ENCODE results near the gene CFAP299. TPM values are rescaled to one million over a fixed set of nuclear protein-coding genes. Genes with fewer than 3 reads are reported as not detected.

The CFAP299 gene
- total RNA-seq, 2 experiments from 2014 or later: 0.63 to 3.7 TPM

DNA sequence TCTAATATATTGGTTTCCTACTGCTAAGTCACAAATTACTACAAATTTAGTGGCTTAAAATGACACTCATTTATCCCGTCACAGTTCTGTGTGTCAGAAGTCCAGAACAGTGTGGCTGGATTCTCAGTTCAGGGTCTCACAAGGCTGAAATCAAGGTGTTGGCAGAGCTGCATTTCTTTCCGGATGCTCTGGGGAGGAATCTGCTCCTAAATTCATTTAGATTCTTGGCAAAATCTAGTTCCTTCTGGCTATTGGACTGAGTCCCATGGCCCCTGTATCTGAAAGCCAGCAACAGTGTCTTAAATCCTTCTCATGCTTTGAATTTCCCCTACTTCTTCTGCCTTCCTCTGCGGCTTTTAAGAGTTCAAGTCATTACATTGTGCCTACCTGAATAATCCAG is 591.9 kb downstream of the CFAP299 start:
- H3K27ac ChIP-seq (ENCODE audit: low read depth, low read length, poor library complexity, severe bottlenecking): no peak overlapping the region
- BruUV-seq (replicated peaks): no TSS peak
- CTCF ChIA-PET (ENCODE audit: unreplicated experiment): no interaction called here

DNA sequence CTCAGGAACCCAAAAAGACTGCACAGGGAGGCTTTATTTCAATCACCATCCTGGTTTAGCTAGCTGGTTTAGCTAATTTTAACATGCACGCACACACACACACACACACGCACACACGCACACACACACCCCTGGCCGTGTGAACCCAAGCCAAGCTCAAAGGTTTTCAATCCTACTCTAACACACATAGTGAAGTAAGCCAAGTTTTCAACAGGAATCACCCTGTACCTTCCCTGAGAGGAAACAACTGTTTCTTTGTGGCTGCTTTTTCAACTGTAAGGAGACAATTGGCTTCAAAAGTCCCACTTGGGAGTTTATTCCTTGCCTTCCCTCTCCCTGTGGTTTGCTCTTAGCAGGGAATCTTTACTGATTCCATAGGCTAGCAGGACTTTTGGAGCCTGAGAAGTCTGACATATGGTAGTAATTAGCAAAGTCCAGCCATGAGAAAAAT is 596.1 kb downstream of the CFAP299 start:
- H3K4me3 ChIP-seq (ENCODE audit: low read depth, low read length, poor library complexity, severe bottlenecking): no peak overlapping the region
- TF ChIP-seq, protein P1, sequence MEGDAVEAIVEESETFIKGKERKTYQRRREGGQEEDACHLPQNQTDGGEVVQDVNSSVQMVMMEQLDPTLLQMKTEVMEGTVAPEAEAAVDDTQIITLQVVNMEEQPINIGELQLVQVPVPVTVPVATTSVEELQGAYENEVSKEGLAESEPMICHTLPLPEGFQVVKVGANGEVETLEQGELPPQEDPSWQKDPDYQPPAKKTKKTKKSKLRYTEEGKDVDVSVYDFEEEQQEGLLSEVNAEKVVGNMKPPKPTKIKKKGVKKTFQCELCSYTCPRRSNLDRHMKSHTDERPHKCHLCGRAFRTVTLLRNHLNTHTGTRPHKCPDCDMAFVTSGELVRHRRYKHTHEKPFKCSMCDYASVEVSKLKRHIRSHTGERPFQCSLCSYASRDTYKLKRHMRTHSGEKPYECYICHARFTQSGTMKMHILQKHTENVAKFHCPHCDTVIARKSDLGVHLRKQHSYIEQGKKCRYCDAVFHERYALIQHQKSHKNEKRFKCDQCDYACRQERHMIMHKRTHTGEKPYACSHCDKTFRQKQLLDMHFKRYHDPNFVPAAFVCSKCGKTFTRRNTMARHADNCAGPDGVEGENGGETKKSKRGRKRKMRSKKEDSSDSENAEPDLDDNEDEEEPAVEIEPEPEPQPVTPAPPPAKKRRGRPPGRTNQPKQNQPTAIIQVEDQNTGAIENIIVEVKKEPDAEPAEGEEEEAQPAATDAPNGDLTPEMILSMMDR (conservative IDR thresholded peaks at IDR 0.05; ENCODE audit: low read length): no peak
- TF ChIP-seq EZH2phosphoT487 (IDR thresholded peaks at IDR 0.05; ENCODE audit: borderline replicate concordance, low read depth, low read length): no peak
- DNase-seq (ENCODE audit: low spot score): no peak
- peaks cover 7% of the 10 kb centered on the region for H3K4me1 ChIP-seq (ENCODE audit: insufficient read depth, low read length, poor library complexity, severe bottlenecking)
- H3K79me2 ChIP-seq (ENCODE audit: insufficient read depth, low read depth, low read length): no peaks in the 10 kb centered on the region
- no peak overlapping the region for H3K27ac ChIP-seq (ENCODE audit: low read depth, low read length, poor library complexity, severe bottlenecking)
- no peaks in the 10 kb centered on the region for H4K20me1 ChIP-seq (ENCODE audit: insufficient read depth, low read length)
- no peaks in the 10 kb centered on the region for H3K9me2 ChIP-seq (ENCODE audit: insufficient read depth, low read length)
- ChIA-PET POLR2A (interaction anchor here (0.8 to 1.2 kb wide), 2 partner anchors 97 to 321 kb away, joined by 3 read pairs; no protein-coding TSS in a partner anchor), CTCF (ENCODE audit: unreplicated experiment) (no interaction called here)
- H3K9me3 ChIP-seq (ENCODE audit: low read length): peaks cover 20% of the 10 kb centered on the region
- no peak overlapping the region for H3K4me2 ChIP-seq (ENCODE audit: low read length)
- H3K36me3 ChIP-seq (ENCODE audit: insufficient read depth, low read length): peaks cover 16% of the 10 kb centered on the region
- no peak overlapping the region for H2AFZ ChIP-seq (ENCODE audit: low read length)
- intact Hi-C loops (cut with micrococcal nuclease; ENCODE audit: unreplicated experiment): no loop called here
- BruUV-seq (replicated peaks): no TSS peak

More for the DNA sequence above, 591.9 kb downstream of the CFAP299 start:
- no peak for DNase-seq (ENCODE audit: low spot score)
- Histone ChIP-seq H3K9me3 (ENCODE audit: low read length) (peaks cover 22% of the 10 kb centered on the region), H3K36me3 (ENCODE audit: insufficient read depth, low read length) (peaks cover 26% of the 10 kb centered on the region), H3K9me2 (ENCODE audit: insufficient read depth, low read length) (no peaks in the 10 kb centered on the region), H3K4me1 (ENCODE audit: insufficient read depth, low read length, poor library complexity, severe bottlenecking) (peaks cover 36% of the 10 kb centered on the region), H3K4me2 (ENCODE audit: low read length) (no peak overlapping the region), H3K79me2 (ENCODE audit: insufficient read depth, low read depth, low read length) (no peaks in the 10 kb centered on the region), H2AFZ (ENCODE audit: low read length) (peak overlapping the region; percentile 72; the same call in 1 of the 2 replicates), H4K20me1 (ENCODE audit: insufficient read depth, low read length) (no peaks in the 10 kb centered on the region), H3K4me3 (ENCODE audit: low read depth, low read length, poor library complexity, severe bottlenecking) (no peak overlapping the region)
- TF ChIP-seq, protein P1 (conservative IDR thresholded peaks at IDR 0.05; ENCODE audit: low read length): no peak
- no peak for TF ChIP-seq EZH2phosphoT487 (IDR thresholded peaks at IDR 0.05; ENCODE audit: borderline replicate concordance, low read depth, low read length)
- intact Hi-C loops (cut with micrococcal nuclease; ENCODE audit: unreplicated experiment): no loop called here
- POLR2A ChIA-PET: interaction anchor here (0.8 to 4.1 kb wide), 11 partner anchors 8 to 438 kb away, joined by 3 to 41 read pairs (median 4); partner anchors contain the start of gene BMP3

- no TSS peak for BruUV-seq (replicated peaks)
- ChIA-PET CTCF (ENCODE audit: unreplicated experiment) (interaction anchor here (0.9 kb wide), 1 partner anchor 12 kb away, joined by 4 read pairs; no protein-coding TSS in a partner anchor), POLR2A (interaction anchor here (0.6 to 1.3 kb wide), 4 partner anchors 12 to 112 kb away, joined by 3 to 5 read pairs (median 4); no protein-coding TSS in a partner anchor)
- peaks cover 7% of the 10 kb centered on the region for H3K36me3 ChIP-seq (ENCODE audit: insufficient read depth, low read length)
- no peaks in the 10 kb centered on the region for H3K79me2 ChIP-seq (ENCODE audit: insufficient read depth, low read depth, low read length)
- peak overlapping the region; percentile 13; the same call in 1 of the 2 replicates for H3K4me2 ChIP-seq (ENCODE audit: low read length)
- TF ChIP-seq, protein P1 (conservative IDR thresholded peaks at IDR 0.05; ENCODE audit: low read length): no peak
- TF ChIP-seq EZH2phosphoT487 (IDR thresholded peaks at IDR 0.05; ENCODE audit: borderline replicate concordance, low read depth, low read length): no peak
- H3K4me3 ChIP-seq (ENCODE audit: low read depth, low read length, poor library complexity, severe bottlenecking): no peak overlapping the region
- peak overlapping the region; percentile 52; the same call in 1 of the 2 replicates for H2AFZ ChIP-seq (ENCODE audit: low read length)
- DNase-seq (ENCODE audit: low spot score): no peak
- intact Hi-C loops (cut with micrococcal nuclease; ENCODE audit: unreplicated experiment): no loop called here
- H4K20me1 ChIP-seq (ENCODE audit: insufficient read depth, low read length): no peaks in the 10 kb centered on the region
- peaks cover 4% of the 10 kb centered on the region; the same call in 1 of the 2 replicates for H3K9me3 ChIP-seq (ENCODE audit: low read length)
- no peak overlapping the region for H3K27ac ChIP-seq (ENCODE audit: low read depth, low read length, poor library complexity, severe bottlenecking)
- no peaks in the 10 kb centered on the region for H3K9me2 ChIP-seq (ENCODE audit: insufficient read depth, low read length)
- H3K4me1 ChIP-seq (ENCODE audit: insufficient read depth, low read length, poor library complexity, severe bottlenecking): peaks cover 18% of the 10 kb centered on the region
Measured at GRCh38 chr4:80948141-80948540, 612.6 kb downstream of the CFAP299 start.
